A673 (cell line): ENCODE results near the gene WDR45B.

Experiments used
- CTCF ChIP-seq: fragments of 300-800, 200-600 bp; sonication (generic); conservative IDR thresholded peaks from 2 replicates; pipeline ENCODE4 v1.5.1; 2017; ENCODE audit warnings: low read depth, mild to moderate bottlenecking, antibody characterized with exemption, low read length, moderate library complexity, mixed read lengths
- EZH2 ChIP-seq: fragments of 200-600 bp; sonication (generic); IDR thresholded peaks from 2 replicates; pipeline ENCODE4 v1.6.1; 2017; ENCODE audit warnings: borderline replicate concordance, low read depth, mild to moderate bottlenecking, mixed read lengths, antibody characterized with exemption, low read length; ENCODE audit not compliant: poor library complexity, severe bottlenecking

- TF ChIP-seq CTCF: no peak
- no peak for TF ChIP-seq EZH2
Observed at GRCh38 chr17:82663381-82664275, 15.4 kb upstream of the WDR45B start.
